Liver (tissue), 9 donors: ENCODE measurements around the gene PCDHA7. TPM values are rescaled to one million over a fixed set of nuclear protein-coding genes. Genes with fewer than 3 reads are reported as not detected.
A peak's percentile ranks its signal among the peaks of the same experiment; 100 is the strongest.
"Not testable (repeated sequence)": the region's sequence is repeated elsewhere in the genome, so short reads cannot be mapped to it uniquely, and the experiment has no call there.

ENCODE experiments used
- DNase-seq: peaks from one replicate; pipeline ENCODE4 v3.0.0-alpha.2; 2017; ENCODE audit warnings: low spot score
- H3K27ac ChIP-seq, 2 donors: one replicate each; pipeline ENCODE4 v1.7.0; 2013; ENCODE audit warnings: inconsistent platforms in 2 of 2, low read length in 2 of 2, control low read depth in 1 of 2, low read depth in 1 of 2, mild to moderate bottlenecking in 1 of 2
- H3K27me3 ChIP-seq, 4 donors: one replicate each; pipeline versions ENCODE4 v1.6.1 to v1.7.0; 2013; ENCODE audit warnings: low read length in 3 of 4, inconsistent platforms in 1 of 4, mild to moderate bottlenecking in 1 of 4, moderate library complexity in 1 of 4; ENCODE audit not compliant: control insufficient read depth in 4 of 4, insufficient read depth in 4 of 4
- H3K36me3 ChIP-seq, 4 donors: one replicate each; pipeline versions ENCODE4 v1.6.1 to v1.7.0; 2013; ENCODE audit warnings: low read length in 3 of 4, mild to moderate bottlenecking in 3 of 4, low read depth in 1 of 4, moderate library complexity in 1 of 4; ENCODE audit not compliant: control insufficient read depth in 4 of 4, insufficient read depth in 3 of 4
- H3K4me1 ChIP-seq, 4 donors: one replicate each; pipeline versions ENCODE4 v1.6.1 to v1.7.0; 2013; ENCODE audit warnings: low read length in 3 of 4, mild to moderate bottlenecking in 3 of 4, moderate library complexity in 1 of 4; ENCODE audit not compliant: control insufficient read depth in 4 of 4, insufficient read depth in 4 of 4
- H3K4me3 ChIP-seq, 3 donors: one replicate each; pipeline versions ENCODE4 v1.6.1 to v1.7.0; 2013; ENCODE audit warnings: low read length in 3 of 3, control low read depth in 1 of 3, low read depth in 1 of 3, mild to moderate bottlenecking in 1 of 3
- H3K9ac ChIP-seq, 2 donors: one replicate each; pipeline ENCODE4 v1.7.0; 2013; ENCODE audit warnings: low read length in 2 of 2, mild to moderate bottlenecking in 2 of 2, moderate library complexity in 2 of 2, control low read depth in 1 of 2, low read depth in 1 of 2
- H3K9me3 ChIP-seq, 4 donors: one replicate each; pipeline versions ENCODE4 v1.6.1 to v1.7.0; 2013; ENCODE audit warnings: low read length in 3 of 4; ENCODE audit not compliant: control insufficient read depth in 4 of 4
- FOXA1 ChIP-seq: IDR thresholded peaks from 2 replicates; pipeline ENCODE4 v1.6.1; 2016; ENCODE audit warnings: antibody characterized with exemption
- HNF4A ChIP-seq, 2 donors: conservative IDR thresholded peaks; 2 replicates each; pipeline ENCODE4 v1.6.1; 2016; ENCODE audit warnings: antibody characterized with exemption in 2 of 2, mild to moderate bottlenecking in 2 of 2
- NR2F2 ChIP-seq: IDR thresholded peaks from 2 replicates; pipeline ENCODE4 v1.6.1; 2016; ENCODE audit warnings: antibody characterized with exemption
- RXRA ChIP-seq, 2 donors: IDR thresholded peaks; 2 replicates each; pipeline ENCODE4 v1.6.1; 2017 to 2018; ENCODE audit warnings: antibody characterized with exemption in 2 of 2, mild to moderate bottlenecking in 1 of 2
- WGBS: extraction: QIAGEN DNeasy Blood & Tissue Kit; methylation state at CpG from one replicate; pipeline ENCODE4 v1.1.7; 2013; 5-methylcytosine and 5-hydroxymethylcytosine counted together
- polyA plus RNA-seq, 2 donors: library from polyadenylated mRNA; stranded (reverse) in 1 of 2; unstranded in 1 of 2; fragments of 200-250 nt in 1 of 2; fragments of >200 nt in 1 of 2; fragmentation: Nextera tagmentation in 1 of 2; extraction: Ambion mirVana in 1 of 2; gene quantifications; one replicate each; pipeline versions ENCODE4 v1.2.1 to v1.2.3, GENCODE V29; 2013 to 2015
- total RNA-seq, 2 donors: library from RNA; depleted of rRNA; stranded (reverse); fragments of >200 nt; gene quantifications; one replicate each; pipeline ENCODE4 v1.2.3, GENCODE V29; 2014
- TF ChIP-seq, protein P1 (sequence below): IDR thresholded peaks from 2 replicates; pipeline ENCODE4 v1.6.1; 2016; ENCODE audit warnings: antibody characterized with exemption
- TF ChIP-seq, protein P2 (sequence below): IDR thresholded peaks from 2 replicates; pipeline ENCODE4 v1.6.1; 2016; ENCODE audit warnings: antibody characterized with exemption
- TF ChIP-seq, protein P3 (sequence below): IDR thresholded peaks from 2 replicates; pipeline ENCODE4 v1.6.1; 2016; ENCODE audit warnings: antibody characterized with exemption, mild to moderate bottlenecking
- donor health status: healthy.
- donor health status: healthy.
- donor health status: healthy.
- donor health status: healthy.
- donor health status: healthy.

PCDHA7 gene
- total and polyA plus RNA-seq, 4 donors = 0.05 TPM; not detected in 2

DNA sequence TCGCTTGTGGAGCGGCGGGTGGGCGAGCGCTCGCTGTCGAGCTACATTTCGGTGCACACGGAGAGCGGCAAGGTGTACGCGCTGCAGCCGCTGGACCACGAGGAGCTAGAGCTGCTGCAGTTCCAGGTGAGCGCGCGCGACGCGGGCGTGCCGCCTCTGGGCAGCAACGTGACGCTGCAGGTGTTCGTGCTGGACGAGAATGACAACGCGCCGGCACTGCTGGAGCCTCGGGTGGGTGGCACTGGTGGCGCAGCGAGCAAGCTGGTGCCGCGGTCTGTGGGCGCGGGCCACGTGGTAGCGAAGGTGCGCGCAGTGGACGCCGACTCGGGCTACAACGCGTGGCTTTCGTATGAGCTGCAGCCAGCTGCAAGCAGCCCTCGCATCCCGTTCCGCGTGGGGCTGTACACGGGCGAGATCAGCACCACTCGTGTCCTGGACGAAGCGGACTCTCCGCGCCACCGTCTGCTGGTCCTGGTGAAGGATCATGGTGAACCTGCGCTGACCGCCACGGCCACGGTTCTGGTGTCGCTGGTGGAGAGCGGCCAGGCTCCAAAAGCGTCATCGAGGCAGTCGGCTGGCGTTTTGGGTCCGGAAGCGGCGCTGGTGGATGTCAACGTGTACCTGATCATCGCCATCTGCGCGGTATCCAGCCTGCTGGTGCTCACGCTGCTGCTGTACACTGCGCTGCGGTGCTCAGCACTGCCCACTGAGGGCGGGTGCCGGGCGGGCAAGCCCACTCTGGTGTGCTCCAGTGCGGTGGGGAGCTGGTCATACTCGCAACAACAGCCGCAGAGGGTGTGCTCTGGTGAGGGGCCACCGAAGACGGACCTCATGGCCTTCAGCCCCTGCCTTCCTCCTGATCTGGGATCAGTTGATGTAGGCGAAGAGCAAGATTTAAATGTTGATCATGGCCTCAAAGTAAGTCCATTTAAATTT is 9.0 kb downstream of the PCDHA7 start:
- Histone ChIP-seq H3K36me3 (no peaks in the 10 kb centered on the region), H3K9ac (no peak overlapping the region), H3K27me3 (peaks cover 0 to 4% (median under 1%) of the 10 kb centered on the region in 4 donors), H3K9me3 (peaks cover 7 to 20% (median 12%) of the 10 kb centered on the region in 4 donors), H3K4me1 (no peaks in the 10 kb centered on the region), H3K4me3 (peak overlapping the region in 2 of 3 donors; percentile 4 to 23), H3K27ac (no peak overlapping the region)
- DNase-seq = no peak
- WGBS = 44% methylated on average over 87 of the region's 87 CpGs
- no peak for TF ChIP-seq FOXA1
- TF ChIP-seq, protein P1, sequence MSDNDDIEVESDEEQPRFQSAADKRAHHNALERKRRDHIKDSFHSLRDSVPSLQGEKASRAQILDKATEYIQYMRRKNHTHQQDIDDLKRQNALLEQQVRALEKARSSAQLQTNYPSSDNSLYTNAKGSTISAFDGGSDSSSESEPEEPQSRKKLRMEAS = no peak
- no peak for TF ChIP-seq HNF4A (conservative IDR thresholded peaks at IDR 0.05)
- no peak for TF ChIP-seq NR2F2
- TF ChIP-seq RXRA (IDR thresholded peaks at IDR 0.05) = no peak
- TF ChIP-seq, protein P2, sequence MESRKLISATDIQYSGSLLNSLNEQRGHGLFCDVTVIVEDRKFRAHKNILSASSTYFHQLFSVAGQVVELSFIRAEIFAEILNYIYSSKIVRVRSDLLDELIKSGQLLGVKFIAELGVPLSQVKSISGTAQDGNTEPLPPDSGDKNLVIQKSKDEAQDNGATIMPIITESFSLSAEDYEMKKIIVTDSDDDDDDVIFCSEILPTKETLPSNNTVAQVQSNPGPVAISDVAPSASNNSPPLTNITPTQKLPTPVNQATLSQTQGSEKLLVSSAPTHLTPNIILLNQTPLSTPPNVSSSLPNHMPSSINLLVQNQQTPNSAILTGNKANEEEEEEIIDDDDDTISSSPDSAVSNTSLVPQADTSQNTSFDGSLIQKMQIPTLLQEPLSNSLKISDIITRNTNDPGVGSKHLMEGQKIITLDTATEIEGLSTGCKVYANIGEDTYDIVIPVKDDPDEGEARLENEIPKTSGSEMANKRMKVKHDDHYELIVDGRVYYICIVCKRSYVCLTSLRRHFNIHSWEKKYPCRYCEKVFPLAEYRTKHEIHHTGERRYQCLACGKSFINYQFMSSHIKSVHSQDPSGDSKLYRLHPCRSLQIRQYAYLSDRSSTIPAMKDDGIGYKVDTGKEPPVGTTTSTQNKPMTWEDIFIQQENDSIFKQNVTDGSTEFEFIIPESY = no peak
- TF ChIP-seq, protein P3, sequence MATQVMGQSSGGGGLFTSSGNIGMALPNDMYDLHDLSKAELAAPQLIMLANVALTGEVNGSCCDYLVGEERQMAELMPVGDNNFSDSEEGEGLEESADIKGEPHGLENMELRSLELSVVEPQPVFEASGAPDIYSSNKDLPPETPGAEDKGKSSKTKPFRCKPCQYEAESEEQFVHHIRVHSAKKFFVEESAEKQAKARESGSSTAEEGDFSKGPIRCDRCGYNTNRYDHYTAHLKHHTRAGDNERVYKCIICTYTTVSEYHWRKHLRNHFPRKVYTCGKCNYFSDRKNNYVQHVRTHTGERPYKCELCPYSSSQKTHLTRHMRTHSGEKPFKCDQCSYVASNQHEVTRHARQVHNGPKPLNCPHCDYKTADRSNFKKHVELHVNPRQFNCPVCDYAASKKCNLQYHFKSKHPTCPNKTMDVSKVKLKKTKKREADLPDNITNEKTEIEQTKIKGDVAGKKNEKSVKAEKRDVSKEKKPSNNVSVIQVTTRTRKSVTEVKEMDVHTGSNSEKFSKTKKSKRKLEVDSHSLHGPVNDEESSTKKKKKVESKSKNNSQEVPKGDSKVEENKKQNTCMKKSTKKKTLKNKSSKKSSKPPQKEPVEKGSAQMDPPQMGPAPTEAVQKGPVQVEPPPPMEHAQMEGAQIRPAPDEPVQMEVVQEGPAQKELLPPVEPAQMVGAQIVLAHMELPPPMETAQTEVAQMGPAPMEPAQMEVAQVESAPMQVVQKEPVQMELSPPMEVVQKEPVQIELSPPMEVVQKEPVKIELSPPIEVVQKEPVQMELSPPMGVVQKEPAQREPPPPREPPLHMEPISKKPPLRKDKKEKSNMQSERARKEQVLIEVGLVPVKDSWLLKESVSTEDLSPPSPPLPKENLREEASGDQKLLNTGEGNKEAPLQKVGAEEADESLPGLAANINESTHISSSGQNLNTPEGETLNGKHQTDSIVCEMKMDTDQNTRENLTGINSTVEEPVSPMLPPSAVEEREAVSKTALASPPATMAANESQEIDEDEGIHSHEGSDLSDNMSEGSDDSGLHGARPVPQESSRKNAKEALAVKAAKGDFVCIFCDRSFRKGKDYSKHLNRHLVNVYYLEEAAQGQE = no peak

DNA sequence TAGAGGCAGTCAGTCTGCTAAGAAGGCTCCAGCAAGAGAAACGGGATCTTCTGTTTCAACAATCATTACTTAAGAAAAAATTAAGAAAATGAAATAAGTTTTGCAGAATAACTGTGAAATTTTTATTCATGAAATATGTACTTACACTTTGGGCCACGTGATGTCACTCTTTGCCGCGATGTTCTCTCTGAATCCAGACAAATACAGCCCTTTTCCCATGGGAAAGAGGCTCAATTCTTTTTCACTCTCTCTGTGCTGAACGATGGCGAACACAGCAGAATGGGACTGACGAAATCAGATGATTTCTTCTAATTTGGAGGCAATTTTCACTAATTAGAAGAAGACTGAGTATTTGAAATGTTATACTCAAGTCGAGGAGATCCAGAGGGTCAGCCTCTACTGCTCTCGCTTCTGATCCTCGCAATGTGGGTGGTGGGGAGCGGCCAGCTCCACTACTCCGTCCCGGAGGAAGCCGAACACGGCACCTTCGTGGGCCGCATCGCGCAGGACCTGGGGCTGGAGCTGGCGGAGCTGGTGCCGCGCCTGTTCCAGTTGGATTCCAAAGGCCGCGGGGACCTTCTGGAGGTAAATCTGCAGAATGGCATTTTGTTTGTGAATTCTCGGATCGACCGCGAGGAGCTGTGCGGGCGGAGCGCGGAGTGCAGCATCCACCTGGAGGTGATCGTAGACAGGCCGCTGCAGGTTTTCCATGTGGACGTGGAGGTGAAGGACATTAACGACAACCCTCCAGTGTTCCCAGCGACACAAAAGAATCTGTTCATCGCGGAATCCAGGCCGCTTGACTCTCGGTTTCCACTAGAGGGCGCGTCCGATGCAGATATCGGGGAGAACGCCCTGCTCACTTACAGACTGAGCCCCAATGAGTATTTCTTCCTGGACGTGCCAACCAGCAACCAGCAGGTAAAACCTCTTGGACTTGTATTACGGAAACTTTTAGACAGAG is 14.4 kb downstream of the PCDHA7 start, which contains the start of gene PCDHA9:
Gene PCDHA9 (plus strand): TSS at position 244 of the 964 bp plus-strand sequence. CDS start 114 bp downstream, at position 358.
- WGBS = 22% methylated on average over 46 of the region's 48 CpGs
- DNase-seq, H3K4me3 ChIP-seq: not testable (repeated sequence)

DNA sequence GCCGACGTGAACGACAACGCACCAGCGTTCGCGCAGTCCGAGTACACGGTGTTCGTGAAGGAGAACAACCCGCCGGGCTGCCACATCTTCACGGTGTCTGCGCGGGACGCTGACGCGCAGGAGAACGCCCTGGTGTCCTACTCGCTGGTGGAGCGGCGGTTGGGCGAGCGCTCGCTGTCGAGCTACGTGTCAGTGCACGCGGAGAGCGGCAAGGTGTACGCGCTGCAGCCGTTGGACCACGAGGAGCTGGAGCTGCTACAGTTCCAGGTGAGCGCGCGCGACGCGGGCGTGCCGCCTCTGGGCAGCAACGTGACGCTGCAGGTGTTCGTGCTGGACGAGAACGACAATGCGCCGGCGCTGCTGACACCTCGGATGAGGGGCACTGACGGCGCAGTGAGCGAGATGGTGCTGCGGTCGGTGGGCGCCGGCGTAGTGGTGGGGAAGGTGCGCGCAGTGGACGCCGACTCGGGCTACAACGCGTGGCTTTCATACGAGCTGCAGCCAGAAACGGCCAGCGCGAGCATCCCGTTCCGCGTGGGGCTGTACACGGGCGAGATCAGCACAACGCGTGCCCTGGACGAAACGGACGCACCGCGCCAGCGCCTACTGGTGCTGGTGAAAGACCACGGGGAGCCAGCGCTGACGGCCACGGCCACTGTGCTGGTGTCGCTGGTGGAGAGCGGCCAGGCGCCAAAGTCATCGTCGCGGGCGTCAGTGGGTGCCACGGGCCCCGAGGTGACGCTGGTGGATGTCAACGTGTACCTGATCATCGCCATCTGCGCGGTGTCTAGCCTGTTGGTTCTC is 16.0 kb downstream of the PCDHA7 start:
- not testable (repeated sequence) for H3K4me3 ChIP-seq, H3K9ac ChIP-seq, H3K27ac ChIP-seq, H3K27me3 ChIP-seq, H3K4me1 ChIP-seq, DNase-seq, H3K36me3 ChIP-seq
- peaks cover 6 to 20% (median 11%) of the 10 kb centered on the region in 4 donors for H3K9me3 ChIP-seq
- WGBS = 40% methylated on average over 101 of the region's 101 CpGs

More for the DNA sequence above, 14.4 kb downstream of the PCDHA7 start, which contains the start of gene PCDHA9:
- not testable (repeated sequence) for H3K36me3 ChIP-seq, H3K9ac ChIP-seq, H3K27ac ChIP-seq, H3K27me3 ChIP-seq, H3K4me1 ChIP-seq
- H3K9me3 ChIP-seq = peaks cover 6 to 20% (median 12%) of the 10 kb centered on the region in 4 donors
